Right lobe of liver (tissue), 4 donors: ENCODE measurements around the gene SERPINE3.

Source experiments
- POLR2A ChIP-seq: fragments of 450-650 bp; IDR thresholded peaks from one replicate; pipeline ENCODE4 v1.6.1; 2017; ENCODE audit warnings: antibody characterized with exemption, mild to moderate bottlenecking
- TF ChIP-seq, protein P1 (sequence below), 4 donors: fragments of 200-600 bp in 3 of 4; fragments of 450-650 bp in 1 of 4; IDR thresholded peaks; one replicate each; pipeline versions ENCODE4 v1.5.1 to v1.8.0; 2016 to 2022; ENCODE audit warnings: antibody characterized with exemption in 4 of 4, mild to moderate bottlenecking in 2 of 4
- donor health status: DM: no; HTN: no; CAD: no.
- donor health status: DM: no; HTN: no; CAD: no.
- donor health status: DM: no; HTN: yes; CAD: no.

GRCh38 chr13:51313619-51314018 lies 25.9 kb upstream of the SERPINE3 start:
- TF ChIP-seq, protein P1, sequence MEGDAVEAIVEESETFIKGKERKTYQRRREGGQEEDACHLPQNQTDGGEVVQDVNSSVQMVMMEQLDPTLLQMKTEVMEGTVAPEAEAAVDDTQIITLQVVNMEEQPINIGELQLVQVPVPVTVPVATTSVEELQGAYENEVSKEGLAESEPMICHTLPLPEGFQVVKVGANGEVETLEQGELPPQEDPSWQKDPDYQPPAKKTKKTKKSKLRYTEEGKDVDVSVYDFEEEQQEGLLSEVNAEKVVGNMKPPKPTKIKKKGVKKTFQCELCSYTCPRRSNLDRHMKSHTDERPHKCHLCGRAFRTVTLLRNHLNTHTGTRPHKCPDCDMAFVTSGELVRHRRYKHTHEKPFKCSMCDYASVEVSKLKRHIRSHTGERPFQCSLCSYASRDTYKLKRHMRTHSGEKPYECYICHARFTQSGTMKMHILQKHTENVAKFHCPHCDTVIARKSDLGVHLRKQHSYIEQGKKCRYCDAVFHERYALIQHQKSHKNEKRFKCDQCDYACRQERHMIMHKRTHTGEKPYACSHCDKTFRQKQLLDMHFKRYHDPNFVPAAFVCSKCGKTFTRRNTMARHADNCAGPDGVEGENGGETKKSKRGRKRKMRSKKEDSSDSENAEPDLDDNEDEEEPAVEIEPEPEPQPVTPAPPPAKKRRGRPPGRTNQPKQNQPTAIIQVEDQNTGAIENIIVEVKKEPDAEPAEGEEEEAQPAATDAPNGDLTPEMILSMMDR (IDR thresholded peaks at IDR 0.05): no peak
- TF ChIP-seq POLR2A: no peak
